GM10266 (cell line): ENCODE data around the gene TOLLIP.

Experiments
- DNase-seq: peaks from one replicate; pipeline ENCODE4 v3.0.0; 2012; ENCODE audit errors: extremely low spot score
- CTCF ChIP-seq: IDR thresholded peaks from 2 replicates; pipeline ENCODE4 v1.5.1; 2012; ENCODE audit warnings: mild to moderate bottlenecking, low read depth; ENCODE audit not compliant: control insufficient read depth, insufficient read depth; ENCODE audit errors: missing control alignments

The TOLLIP gene

DNA sequence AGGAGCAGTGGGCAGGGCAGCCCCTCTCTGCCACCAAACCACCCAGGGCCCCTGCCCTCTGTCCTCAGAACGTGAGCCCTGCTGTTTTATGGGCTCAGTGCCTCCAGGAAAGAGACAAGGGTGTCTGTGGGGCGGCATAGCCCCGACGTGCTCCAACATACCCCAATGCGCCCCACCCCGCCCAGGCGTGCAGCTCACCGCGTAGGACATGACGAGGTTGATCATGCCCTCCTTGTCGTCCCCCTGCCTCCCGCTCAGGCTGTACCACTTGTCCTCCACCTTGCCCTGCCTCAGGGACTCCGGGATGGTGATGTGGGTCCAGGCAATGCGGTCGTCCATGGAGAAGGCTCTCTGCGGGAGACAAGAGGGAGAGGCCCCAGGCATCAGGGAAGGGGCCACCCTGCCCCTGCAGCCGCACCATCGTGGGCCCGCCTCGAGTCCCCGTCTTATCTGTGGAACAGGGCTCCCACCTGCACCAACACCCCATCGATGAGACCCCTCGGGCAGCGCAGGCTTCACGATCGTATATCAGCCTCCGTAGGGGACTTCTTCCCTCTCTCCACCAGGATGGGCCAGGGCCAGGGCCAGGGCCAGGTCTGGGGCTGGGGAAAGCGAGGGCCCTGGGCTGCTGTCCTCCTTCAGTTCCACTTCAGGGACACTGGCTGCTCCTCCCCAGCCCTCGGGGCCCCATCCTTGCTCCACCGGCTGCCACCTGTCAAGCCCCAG is 20.8 kb downstream of the TOLLIP start:
- no peak for DNase-seq
- TF ChIP-seq CTCF = no peak

DNA sequence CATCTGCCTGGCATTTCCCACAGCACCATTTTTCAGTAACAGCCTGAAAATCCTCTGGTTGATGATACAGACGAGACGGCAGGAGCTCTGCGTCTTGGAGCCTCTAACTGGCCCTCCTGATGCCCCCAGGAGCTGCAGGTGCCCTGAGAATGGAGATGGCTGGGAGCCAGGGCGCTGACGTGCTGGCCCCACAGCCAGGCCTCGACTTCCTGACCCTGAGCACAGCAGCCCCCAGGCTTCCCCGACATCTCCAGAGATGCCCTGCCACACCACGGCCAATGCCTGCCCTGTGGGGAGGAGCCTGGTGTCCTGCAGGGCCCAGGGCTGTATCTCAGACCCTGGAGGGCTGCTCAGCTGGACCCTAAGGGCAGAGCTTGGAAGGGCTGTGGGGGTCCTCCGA is 21.5 kb downstream of the TOLLIP start:
- no peak for DNase-seq
- TF ChIP-seq CTCF = no peak

GRCh38 chr11:1285876-1286275 is 23.6 kb downstream of the TOLLIP start:
- no peak for DNase-seq
- no peak for TF ChIP-seq CTCF

DNA sequence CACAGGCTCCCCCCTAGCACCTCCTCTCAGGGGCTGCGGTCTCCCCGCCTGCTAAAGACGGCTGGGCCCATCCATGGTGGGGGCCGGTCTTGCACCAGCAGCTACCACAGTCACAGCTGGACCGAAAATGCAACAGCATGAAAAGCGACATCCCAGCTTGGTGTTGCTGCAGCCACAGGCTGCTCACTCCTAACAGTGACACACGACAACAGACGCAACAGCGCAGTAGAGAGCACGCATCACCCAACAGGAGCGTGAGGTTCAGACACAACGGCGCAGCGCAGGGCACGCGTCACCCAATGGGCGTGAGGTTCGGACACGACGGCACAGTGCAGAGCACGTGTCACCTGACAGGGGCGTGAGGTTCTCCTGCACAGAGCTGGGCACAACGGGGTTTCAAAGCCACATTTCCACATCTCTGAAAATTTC is 24.1 kb downstream of the TOLLIP start:
- DNase-seq = no peak
- TF ChIP-seq CTCF = no peak

- no peak for TF ChIP-seq CTCF
- no peak for DNase-seq
These were observed 25.5 kb downstream of the TOLLIP start for GRCh38 chr11:1283906-1284305.

DNA sequence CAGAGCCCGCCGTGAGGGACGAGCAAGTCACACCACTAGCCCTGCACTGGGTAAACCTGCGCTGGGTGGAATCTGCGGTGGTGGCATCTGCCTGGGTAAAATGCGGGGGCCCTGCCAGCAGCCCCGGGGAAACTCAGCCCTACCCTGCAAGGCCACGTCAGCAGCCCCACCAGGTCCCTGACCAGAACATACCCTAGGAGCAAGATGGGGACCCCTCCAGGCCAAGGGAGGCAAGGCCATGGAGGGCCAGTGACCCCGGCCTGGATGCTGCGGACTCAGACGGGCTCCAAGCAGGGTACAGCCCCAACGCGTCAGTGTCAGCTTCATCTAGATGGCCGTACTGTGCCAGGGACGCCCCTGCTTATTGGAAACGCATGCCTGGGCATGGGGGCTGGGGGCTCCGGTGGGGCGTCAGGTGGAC is 26.3 kb downstream of the TOLLIP start:
- DNase-seq = no peak
- no peak for TF ChIP-seq CTCF

- no peak for TF ChIP-seq CTCF
- DNase-seq = no peak
These were observed 27.5 kb downstream of the TOLLIP start for GRCh38 chr11:1281974-1282365.
